Upper lobe of left lung (tissue), 6 donors: Measurements from ENCODE around the gene ABAT. TPM values are rescaled to one million over a fixed set of nuclear protein-coding genes. Genes with fewer than 3 reads are reported as not detected.
A peak's percentile ranks its signal among the peaks of the same experiment; 100 is the strongest.

Experiments
- ATAC-seq, 2 donors: fragments of 200-7000 bp; cut with Tn5 transposase; one replicate each; pipeline ENCODE4 v1.9.1; 2022; ENCODE audit warnings: mild to moderate bottlenecking in 2 of 2, moderate library complexity in 2 of 2; ENCODE audit not compliant: low FRiP score in 2 of 2
- DNase-seq, 2 donors: peaks; one replicate each; pipeline ENCODE4 v3.0.0-alpha.2; 2019 to 2020
- H3K27ac ChIP-seq, 4 donors: fragments of 200-600 bp; sonication (generic); one replicate each; pipeline ENCODE4 v1.5.1; 2016 to 2019
- H3K27me3 ChIP-seq, 4 donors: fragments of 200-600 bp; sonication (generic); one replicate each; pipeline ENCODE4 v1.5.1; 2017 to 2019
- H3K36me3 ChIP-seq, 4 donors: fragments of 200-600 bp; sonication (generic); one replicate each; pipeline ENCODE4 v1.5.1; 2016 to 2019
- H3K4me1 ChIP-seq, 4 donors: fragments of 200-600 bp; sonication (generic); one replicate each; pipeline ENCODE4 v1.5.1; 2018 to 2019
- H3K4me3 ChIP-seq, 4 donors: fragments of 200-600 bp; sonication (generic); one replicate each; pipeline ENCODE4 v1.5.1; 2017 to 2019; ENCODE audit warnings: mild to moderate bottlenecking in 2 of 4, moderate library complexity in 1 of 4
- H3K9me3 ChIP-seq, 4 donors: fragments of 200-600 bp; sonication (generic); one replicate each; pipeline ENCODE4 v1.5.1; 2018 to 2019
- EP300 ChIP-seq, 4 donors: sonication (generic); formaldehyde crosslinking; IDR thresholded peaks; one replicate each; pipeline ENCODE4 v1.5.1; 2017; ENCODE audit warnings: antibody characterized with exemption in 4 of 4, control low read depth in 2 of 4
- POLR2A ChIP-seq, 4 donors: fragments of 450-650 bp; IDR thresholded peaks; one replicate each; pipeline ENCODE4 v1.5.1; 2016 to 2017; ENCODE audit warnings: antibody characterized with exemption in 4 of 4, mild to moderate bottlenecking in 2 of 4
- POLR2AphosphoS5 ChIP-seq, 2 donors: sonication (generic); formaldehyde crosslinking; IDR thresholded peaks; one replicate each; pipeline ENCODE4 v1.5.1; 2017; ENCODE audit warnings: antibody characterized with exemption in 2 of 2
- WGBS, 2 donors: methylation state at CpG; one replicate each; pipeline ENCODE4 v1.1.5; 2017 to 2018; 5-methylcytosine and 5-hydroxymethylcytosine counted together
- total RNA-seq, 6 donors: library from RNA; depleted of rRNA in 4 of 6; stranded (reverse); fragments of >200 nt in 4 of 6; gene quantifications; one replicate each; pipeline versions ENCODE4 v1.1.0 to v1.2.1, GENCODE V29; 2016 to 2021
- TF ChIP-seq, protein P1 (sequence below), 6 experiments: fragments of 450-650 bp in 4 of 6; fragments of 200-600 bp in 2 of 6; sonication (generic) in 2 of 6; IDR thresholded peaks; one replicate each; pipeline ENCODE4 v1.5.1; 2016 to 2019; ENCODE audit warnings: antibody characterized with exemption in 6 of 6
- donor health status: DM: no; HTN: no; CAD: no; lungs with moderate emphysema.
- donor health status: DM: no; HTN: yes; CAD: no; lungs with severe emphysema.

Gene ABAT
- total RNA-seq, 6 donors from 2014 or later = 4.7 to 22.0 (median 9.1) TPM

DNA sequence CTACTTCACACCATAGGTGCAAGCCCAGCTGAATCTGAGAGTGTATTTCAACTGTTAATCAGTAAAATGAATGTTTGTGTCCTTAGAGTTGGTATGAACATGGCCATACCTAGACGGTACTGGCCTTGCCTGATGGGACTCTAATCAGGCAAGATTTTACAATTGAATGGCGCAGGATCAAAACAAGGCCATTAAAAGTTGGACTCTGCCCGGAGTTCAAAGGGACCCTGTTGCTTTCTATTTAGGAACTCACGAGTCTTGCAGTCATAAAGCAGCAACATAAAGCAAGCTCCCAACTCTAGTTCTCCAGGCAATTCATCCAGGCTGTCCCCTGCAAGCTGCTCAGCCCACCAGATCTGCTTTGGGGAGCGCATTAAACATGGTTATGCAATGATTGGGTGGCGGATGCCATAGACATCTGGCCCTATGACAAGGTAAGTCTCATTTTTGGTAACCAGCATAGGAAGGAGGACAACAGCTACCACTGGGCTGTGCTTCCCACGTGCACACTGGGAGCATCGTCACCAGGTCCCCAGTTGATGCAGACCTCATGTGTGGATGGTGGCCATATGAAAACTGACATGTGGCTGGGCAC is 114.3 kb downstream of the ABAT start:
- TF ChIP-seq, protein P1, sequence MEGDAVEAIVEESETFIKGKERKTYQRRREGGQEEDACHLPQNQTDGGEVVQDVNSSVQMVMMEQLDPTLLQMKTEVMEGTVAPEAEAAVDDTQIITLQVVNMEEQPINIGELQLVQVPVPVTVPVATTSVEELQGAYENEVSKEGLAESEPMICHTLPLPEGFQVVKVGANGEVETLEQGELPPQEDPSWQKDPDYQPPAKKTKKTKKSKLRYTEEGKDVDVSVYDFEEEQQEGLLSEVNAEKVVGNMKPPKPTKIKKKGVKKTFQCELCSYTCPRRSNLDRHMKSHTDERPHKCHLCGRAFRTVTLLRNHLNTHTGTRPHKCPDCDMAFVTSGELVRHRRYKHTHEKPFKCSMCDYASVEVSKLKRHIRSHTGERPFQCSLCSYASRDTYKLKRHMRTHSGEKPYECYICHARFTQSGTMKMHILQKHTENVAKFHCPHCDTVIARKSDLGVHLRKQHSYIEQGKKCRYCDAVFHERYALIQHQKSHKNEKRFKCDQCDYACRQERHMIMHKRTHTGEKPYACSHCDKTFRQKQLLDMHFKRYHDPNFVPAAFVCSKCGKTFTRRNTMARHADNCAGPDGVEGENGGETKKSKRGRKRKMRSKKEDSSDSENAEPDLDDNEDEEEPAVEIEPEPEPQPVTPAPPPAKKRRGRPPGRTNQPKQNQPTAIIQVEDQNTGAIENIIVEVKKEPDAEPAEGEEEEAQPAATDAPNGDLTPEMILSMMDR (IDR thresholded peaks at IDR 0.05) = no peak
- no peak for TF ChIP-seq POLR2A (IDR thresholded peaks at IDR 0.05)
- no peak for TF ChIP-seq EP300 (IDR thresholded peaks at IDR 0.05)
- TF ChIP-seq POLR2AphosphoS5 (IDR thresholded peaks at IDR 0.05) = no peak
- Histone ChIP-seq H3K4me3 (no peak overlapping the region), H3K27me3 (no peaks in the 10 kb centered on the region), H3K36me3 (no peaks in the 10 kb centered on the region), H3K9me3 (no peaks in the 10 kb centered on the region), H3K4me1 (no peaks in the 10 kb centered on the region), H3K27ac (no peak overlapping the region)
- WGBS, 2 donors = 81 to 83% methylated on average over 5 to 8 of the region's 8 CpGs
- no peak for DNase-seq
- ATAC-seq = no peak

DNA sequence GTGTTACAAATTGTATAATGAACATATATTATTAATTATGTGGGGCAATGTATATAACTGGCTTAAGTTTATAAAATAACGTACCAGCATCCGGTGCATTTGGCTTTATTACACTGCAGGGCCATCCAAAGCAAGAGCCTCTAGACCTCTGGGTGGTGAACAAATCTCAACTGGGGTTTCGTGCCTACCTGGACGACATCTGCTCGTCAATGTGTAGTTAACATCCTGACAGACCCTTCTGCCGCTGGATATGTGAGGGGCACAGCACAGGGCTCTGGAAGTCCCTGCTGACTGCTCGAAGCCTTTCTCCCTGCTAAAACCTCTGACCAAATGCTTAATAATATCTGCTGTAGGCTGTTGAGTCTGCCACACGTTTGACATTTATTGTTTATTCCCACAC is 120.7 kb downstream of the ABAT start:
- Histone ChIP-seq H3K4me1 (peaks cover 26 to 42% (median 28%) of the 10 kb centered on the region in 4 donors), H3K9me3 (no peaks in the 10 kb centered on the region), H3K4me3 (no peak overlapping the region), H3K27ac (no peak overlapping the region), H3K27me3 (no peaks in the 10 kb centered on the region), H3K36me3 (peaks cover 0 to 5% (median 2%) of the 10 kb centered on the region in 4 donors)
- ATAC-seq = no peak
- 92 to 94% methylated on average over 8 of the region's 8 CpGs for WGBS, 2 donors
- no peak for DNase-seq
- no peak for TF ChIP-seq POLR2AphosphoS5 (IDR thresholded peaks at IDR 0.05)
- TF ChIP-seq, protein P1 (IDR thresholded peaks at IDR 0.05) = no peak
- no peak for TF ChIP-seq EP300 (IDR thresholded peaks at IDR 0.05)
- TF ChIP-seq POLR2A (IDR thresholded peaks at IDR 0.05) = no peak

DNA sequence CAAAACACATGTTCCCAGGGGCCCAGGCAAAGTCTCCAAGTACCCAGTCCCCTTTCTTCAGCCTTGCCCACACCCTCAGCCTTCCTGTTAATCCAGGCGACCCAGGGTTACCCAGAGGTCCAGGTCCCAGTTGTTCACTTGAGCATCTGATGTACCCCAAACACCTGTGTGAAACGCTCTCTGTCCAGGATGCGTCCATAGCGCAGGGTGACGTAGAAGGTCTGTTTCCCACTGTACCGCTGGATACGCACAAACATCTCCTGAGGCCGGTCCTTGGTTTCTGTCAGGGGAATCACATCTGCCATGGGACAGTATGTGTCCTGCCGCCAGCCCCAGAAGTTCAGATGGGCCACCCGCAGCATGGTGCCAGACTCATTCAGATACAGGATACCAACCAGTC is 121.4 kb downstream of the ABAT start:
- TF ChIP-seq POLR2AphosphoS5 (IDR thresholded peaks at IDR 0.05) = no peak
- TF ChIP-seq, protein P1 (IDR thresholded peaks at IDR 0.05) = no peak
- TF ChIP-seq EP300 (IDR thresholded peaks at IDR 0.05) = no peak
- TF ChIP-seq POLR2A (IDR thresholded peaks at IDR 0.05) = no peak
- WGBS, 2 donors = 93 to 97% methylated on average over 7 to 10 of the region's 10 CpGs
- Histone ChIP-seq H3K9me3 (no peaks in the 10 kb centered on the region), H3K4me3 (no peak overlapping the region), H3K27me3 (no peaks in the 10 kb centered on the region), H3K4me1 (peaks cover 26 to 43% (median 29%) of the 10 kb centered on the region in 4 donors), H3K36me3 (peaks cover 0 to 6% (median 3%) of the 10 kb centered on the region in 4 donors), H3K27ac (no peak overlapping the region)
- ATAC-seq (no peak), DNase-seq (no peak)

DNA sequence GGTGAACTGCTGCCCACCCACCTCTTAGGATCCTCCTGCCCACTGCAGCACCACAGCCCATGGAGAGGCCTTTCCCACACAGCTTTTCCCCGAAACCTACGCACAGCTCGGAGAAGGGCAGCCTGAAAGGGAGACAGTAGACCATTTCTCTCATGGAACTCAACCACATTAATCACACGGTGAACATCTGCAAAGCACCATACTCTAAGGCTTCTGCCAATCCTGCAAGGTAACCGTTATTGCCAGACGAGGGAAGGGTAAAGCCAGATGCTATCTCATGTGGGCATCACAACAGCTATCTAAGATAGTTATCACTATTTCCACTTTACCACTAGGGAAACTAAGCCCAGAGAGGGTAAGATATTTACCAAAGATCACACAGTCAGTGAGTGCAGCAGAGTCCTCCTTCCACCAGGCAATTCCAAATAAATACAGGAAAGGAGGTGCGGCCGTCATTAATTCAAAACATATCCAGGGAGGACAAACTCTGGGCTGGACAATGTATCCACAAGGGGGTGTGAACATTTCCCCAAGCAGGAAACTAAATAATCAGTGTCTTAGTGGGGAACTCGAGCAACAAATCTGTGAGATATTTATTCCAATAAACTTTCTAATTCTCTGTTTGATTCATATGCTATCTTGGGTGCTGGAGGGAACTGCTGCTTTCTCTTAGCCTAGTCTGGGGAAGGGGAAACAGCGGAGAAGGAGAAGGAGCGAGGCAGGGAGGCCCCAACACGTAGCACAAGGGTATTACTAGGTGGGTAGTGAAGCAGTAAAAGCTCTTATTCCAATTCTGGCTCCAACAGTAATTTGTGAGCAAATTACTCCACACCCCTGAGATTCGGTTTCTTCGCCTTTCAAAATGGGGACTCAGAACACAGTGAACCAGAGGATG is 122.3 kb downstream of the ABAT start:
- ATAC-seq (no peak), DNase-seq (no peak)
- Histone ChIP-seq H3K9me3 (no peaks in the 10 kb centered on the region), H3K4me3 (peak overlapping the region; percentile 60 to 89 (median 82)), H3K36me3 (peaks cover 2 to 15% (median 5%) of the 10 kb centered on the region in 4 donors), H3K4me1 (peaks cover 26 to 43% (median 29%) of the 10 kb centered on the region in 4 donors), H3K27me3 (no peaks in the 10 kb centered on the region), H3K27ac (peak overlapping the region; percentile 81 to 91 (median 85))
- TF ChIP-seq, protein P1 (IDR thresholded peaks at IDR 0.05) = no peak
- TF ChIP-seq POLR2A (IDR thresholded peaks at IDR 0.05) (no peak), EP300 (IDR thresholded peaks at IDR 0.05) (no peak), POLR2AphosphoS5 (IDR thresholded peaks at IDR 0.05) (no peak)
- 39 to 41% methylated on average over 14 of the region's 14 CpGs for WGBS, 2 donors
